Neural crest cell (in vitro differentiated cells): Measurements from ENCODE around the gene WDR90. TPM values are rescaled to one million over a fixed set of nuclear protein-coding genes. Genes with fewer than 3 reads are reported as not detected.

Experiments used
- DNase-seq: peaks from one replicate; pipeline ENCODE4 v3.0.0; 2021; ENCODE audit warnings: low read depth, mixed read lengths, low spot score
- H3K27ac Mint-ChIP-seq: one replicate; pipeline ENCODE4 v1.8.0; 2021; ENCODE audit warnings: mild to moderate bottlenecking, mixed read lengths; ENCODE audit not compliant: unreplicated experiment
- H3K27me3 Mint-ChIP-seq: 2 replicates; pipeline ENCODE4 v1.8.0; 2021; ENCODE audit warnings: low read depth, mild to moderate bottlenecking, mixed read lengths
- H3K36me3 Mint-ChIP-seq: 2 replicates; pipeline ENCODE4 v1.8.0; 2021; ENCODE audit warnings: low read depth, mild to moderate bottlenecking, mixed read lengths
- H3K4me1 Mint-ChIP-seq: 2 replicates; pipeline ENCODE4 v1.8.0; 2021; ENCODE audit warnings: mixed read lengths
- H3K4me3 Mint-ChIP-seq: one replicate; pipeline ENCODE4 v1.8.0; 2021; ENCODE audit warnings: mild to moderate bottlenecking, mixed read lengths
- H3K9me3 Mint-ChIP-seq: 2 replicates; pipeline ENCODE4 v1.8.0; 2021; ENCODE audit warnings: mixed read lengths
- CTCF ChIP-seq: fragments of 200-600 bp; sonication (generic); conservative IDR thresholded peaks from 2 replicates; pipeline ENCODE4 v1.5.0; 2021; ENCODE audit warnings: antibody characterized with exemption, mild to moderate bottlenecking
- total RNA-seq: library from RNA; stranded (reverse); gene quantifications from 2 replicates; pipeline ENCODE4 v1.2.1, GENCODE V29; 2021

The WDR90 gene
- total RNA-seq, 1 donor from 2014 or later: 97.0 TPM

DNA sequence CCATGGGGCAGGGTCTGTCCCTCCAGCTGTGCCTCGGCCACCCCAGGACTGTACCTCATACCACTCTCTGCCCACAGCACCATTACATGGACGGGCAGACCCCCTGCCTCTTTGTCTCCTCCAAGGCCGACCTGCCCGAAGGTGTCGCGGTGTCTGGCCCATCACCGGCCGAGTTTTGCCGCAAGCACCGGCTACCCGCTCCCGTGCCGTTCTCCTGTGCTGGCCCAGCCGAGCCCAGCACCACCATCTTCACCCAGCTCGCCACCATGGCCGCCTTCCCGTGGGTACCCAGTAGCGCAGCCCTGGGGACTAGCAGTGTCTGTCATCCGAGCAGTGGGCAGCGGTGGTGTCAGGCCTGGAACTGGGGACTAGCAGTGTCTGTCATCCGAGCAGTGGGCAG lies 23.7 kb downstream of the WDR90 start:
- Mint-ChIP-seq H3K9me3 (no peaks in the 10 kb centered on the region), H3K27ac (no peak overlapping the region), H3K4me1 (peaks cover 4% of the 10 kb centered on the region), H3K27me3 (peaks cover 12% of the 10 kb centered on the region), H3K4me3 (peak overlapping the region; percentile 61), H3K36me3 (no peaks in the 10 kb centered on the region)
- DNase-seq: no peak
- TF ChIP-seq CTCF: no peak

DNA sequence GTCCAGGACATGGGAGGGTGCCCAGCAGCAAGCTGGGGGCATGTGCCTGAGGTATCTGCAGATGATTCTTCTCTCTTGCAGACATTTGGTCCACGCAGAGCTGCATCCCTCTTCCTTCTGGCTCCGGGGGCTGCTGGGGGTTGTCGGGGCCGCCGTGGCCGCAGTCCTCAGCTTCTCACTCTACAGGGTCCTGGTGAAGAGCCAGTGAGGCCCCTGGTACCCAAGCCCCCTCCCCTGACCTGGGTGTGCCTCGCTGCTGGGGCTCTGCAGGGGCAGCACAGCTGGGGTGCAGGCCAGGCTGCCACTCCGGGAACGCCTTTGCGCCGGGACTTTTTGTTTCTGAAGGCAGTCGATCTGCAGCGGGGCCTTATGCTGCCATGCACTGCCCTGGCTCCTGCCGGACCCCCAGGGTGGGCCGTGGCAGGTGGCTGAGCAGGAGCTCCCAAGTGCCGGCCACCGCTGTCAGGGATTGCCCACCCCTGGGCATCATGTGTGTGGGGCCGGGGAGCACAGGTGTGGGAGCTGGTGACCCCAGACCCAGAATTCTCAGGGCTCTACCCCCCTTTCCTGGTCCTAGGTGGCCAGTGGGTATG lies 24.3 kb downstream of the WDR90 start:
- peaks cover 4% of the 10 kb centered on the region for H3K4me1 Mint-ChIP-seq
- peaks cover 12% of the 10 kb centered on the region for H3K27me3 Mint-ChIP-seq
- DNase-seq: no peak
- no peaks in the 10 kb centered on the region for H3K36me3 Mint-ChIP-seq
- H3K27ac Mint-ChIP-seq: no peak overlapping the region
- H3K4me3 Mint-ChIP-seq: no peak overlapping the region
- TF ChIP-seq CTCF: no peak
- no peaks in the 10 kb centered on the region for H3K9me3 Mint-ChIP-seq

GRCh38 chr16:674214-674881 lies 25.2 kb downstream of the WDR90 start:
- no peak for TF ChIP-seq CTCF
- H3K36me3 Mint-ChIP-seq: no peaks in the 10 kb centered on the region
- H3K27ac Mint-ChIP-seq: no peak overlapping the region
- H3K9me3 Mint-ChIP-seq: no peaks in the 10 kb centered on the region
- peaks cover 14% of the 10 kb centered on the region for H3K27me3 Mint-ChIP-seq
- H3K4me3 Mint-ChIP-seq: peak overlapping the region; percentile 81
- DNase-seq: no peak
- H3K4me1 Mint-ChIP-seq: peaks cover 7% of the 10 kb centered on the region

DNA sequence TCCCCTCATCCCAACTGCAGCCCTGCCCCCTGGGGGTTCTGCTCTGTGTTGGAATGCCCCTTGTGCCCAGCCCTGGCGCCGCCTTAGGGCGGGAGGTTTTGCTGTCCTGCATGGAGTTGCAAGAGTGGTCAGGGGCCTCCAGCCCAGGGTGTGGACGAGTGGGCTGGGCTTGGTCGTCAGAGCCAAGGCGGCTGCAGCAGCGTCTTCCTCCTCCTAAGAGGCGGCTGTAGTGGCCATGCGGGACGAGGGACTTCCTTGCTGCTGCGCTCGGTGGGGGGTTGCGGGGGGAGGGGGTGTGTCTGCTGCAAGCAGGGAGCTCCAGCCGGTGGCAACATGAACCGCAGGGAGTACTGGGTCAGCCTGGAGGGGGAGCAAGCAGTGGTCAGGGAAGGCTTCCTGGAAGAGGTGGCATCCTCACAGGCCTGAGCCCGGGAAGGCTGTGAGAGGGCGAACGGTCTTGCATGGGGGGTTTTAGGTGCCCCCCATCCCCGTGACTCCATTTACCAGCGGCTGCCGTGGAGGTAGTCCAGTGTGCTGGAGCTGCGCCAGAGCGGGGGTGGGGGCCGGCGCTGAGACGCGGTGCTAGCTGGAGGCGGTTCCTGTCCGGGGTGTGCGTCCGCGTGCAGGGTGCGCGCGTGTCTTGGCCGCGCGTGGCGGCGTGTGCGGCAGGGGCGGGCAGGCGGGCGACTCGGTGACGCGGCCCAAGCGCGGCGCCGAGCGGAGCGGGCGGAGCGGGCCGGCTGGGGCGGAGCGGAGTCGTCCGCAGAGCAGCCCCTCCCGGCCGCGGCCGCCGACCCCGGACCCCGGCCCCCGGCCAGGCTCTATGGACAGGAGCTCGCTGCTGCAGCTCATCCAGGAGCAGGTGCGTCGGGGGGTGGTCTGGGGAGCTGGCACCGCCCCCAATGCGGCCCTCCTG lies 26.1 kb downstream of the WDR90 start, which contains the start of gene RHBDL1:
RHBDL1 (plus strand) TSS at position 704 of the 916 bp plus-strand sequence; CDS start at position 824, 120 bp downstream.
- H3K27ac Mint-ChIP-seq: no peak within 1 kb of the TSS
- no peaks in the 10 kb centered on the region for H3K9me3 Mint-ChIP-seq
- H3K36me3 Mint-ChIP-seq: no peaks in the 10 kb centered on the region
- peak within 1 kb of the TSS; percentile 81 for H3K4me3 Mint-ChIP-seq
- H3K27me3 Mint-ChIP-seq: peaks cover 14% of the 10 kb centered on the region
- peaks cover 7% of the 10 kb centered on the region for H3K4me1 Mint-ChIP-seq
- no peak for DNase-seq
- no peak for TF ChIP-seq CTCF

DNA sequence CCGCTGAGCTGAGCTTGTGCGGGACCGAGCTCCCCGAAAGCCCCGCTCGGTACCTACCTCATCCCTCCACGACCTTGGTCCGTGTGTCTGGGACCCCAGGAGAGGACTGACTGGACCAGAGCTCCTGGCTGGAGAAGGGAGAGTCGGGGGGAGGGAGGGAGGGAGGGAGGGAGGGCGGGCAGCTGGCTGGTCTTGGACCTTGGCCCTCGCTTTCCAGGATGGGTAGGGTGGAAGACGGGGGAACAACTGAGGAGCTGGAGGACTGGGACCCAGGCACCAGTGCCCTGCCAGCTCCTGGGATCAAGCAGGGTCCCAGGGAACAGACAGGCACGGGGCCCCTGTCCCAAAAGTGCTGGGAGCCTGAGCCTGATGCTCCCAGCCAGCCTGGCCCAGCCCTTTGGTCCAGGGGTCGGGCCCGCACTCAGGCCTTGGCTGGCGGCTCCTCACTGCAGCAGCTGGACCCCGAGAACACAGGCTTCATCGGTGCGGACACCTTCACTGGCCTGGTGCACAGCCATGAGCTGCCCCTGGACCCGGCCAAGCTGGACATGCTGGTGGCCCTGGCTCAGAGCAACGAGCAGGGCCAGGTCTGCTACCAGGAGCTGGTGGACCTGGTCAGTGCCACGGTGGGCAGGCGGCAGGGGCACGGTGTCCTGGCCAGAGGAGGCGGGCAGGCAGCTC lies 26.9 kb downstream of the WDR90 start:
- H3K36me3 Mint-ChIP-seq: no peaks in the 10 kb centered on the region
- no peaks in the 10 kb centered on the region for H3K9me3 Mint-ChIP-seq
- H3K4me1 Mint-ChIP-seq: peaks cover 9% of the 10 kb centered on the region
- H3K27ac Mint-ChIP-seq: no peak overlapping the region
- peaks cover 16% of the 10 kb centered on the region for H3K27me3 Mint-ChIP-seq
- no peak overlapping the region for H3K4me3 Mint-ChIP-seq
- DNase-seq: no peak
- no peak for TF ChIP-seq CTCF
